Loucy (cell line): ENCODE measurements around the gene PRL.

ENCODE experiments used
- H2AFZ ChIP-seq: fragments of 200-600 bp; sonication (generic); 2 replicates; pipeline ENCODE4 v1.6.0; 2016; ENCODE audit warnings: antibody characterized with exemption, mild to moderate bottlenecking, low read length, moderate library complexity
- H3F3A ChIP-seq: fragments of 200-600 bp; 2 replicates; pipeline ENCODE4 v1.6.0; 2016; ENCODE audit warnings: antibody characterized with exemption, low read depth, mild to moderate bottlenecking
- H3K27me3 ChIP-seq: fragments of 200-600 bp; sonication (generic); 2 replicates; pipeline ENCODE4 v1.6.1; 2014; ENCODE audit warnings: low read length, mild to moderate bottlenecking; ENCODE audit not compliant: insufficient read depth, poor library complexity, severe bottlenecking
- H3K36me3 ChIP-seq: fragments of 200-600 bp; sonication (generic); 2 replicates; pipeline ENCODE4 v1.6.1; 2016; ENCODE audit warnings: low read length; ENCODE audit not compliant: insufficient read depth
- H3K4me1 ChIP-seq: fragments of 200-600 bp; sonication (generic); 2 replicates; pipeline ENCODE4 v1.5.1; 2014; ENCODE audit warnings: low read length, mild to moderate bottlenecking; ENCODE audit not compliant: insufficient read depth, poor library complexity, severe bottlenecking
- H3K4me2 ChIP-seq: fragments of 200-600 bp; sonication (generic); 2 replicates; pipeline ENCODE4 v1.6.0; 2014; ENCODE audit warnings: antibody characterized with exemption, low read length, low read depth, mild to moderate bottlenecking; ENCODE audit not compliant: poor library complexity, severe bottlenecking
- H3K4me3 ChIP-seq: fragments of 200-600 bp; sonication (generic); 2 replicates; pipeline ENCODE4 v1.5.1; 2014; ENCODE audit warnings: low read length, mild to moderate bottlenecking, mixed read lengths; ENCODE audit not compliant: poor library complexity, severe bottlenecking
- H3K79me2 ChIP-seq: fragments of 200-600 bp; sonication (generic); 2 replicates; pipeline ENCODE4 v1.6.1; 2014; ENCODE audit warnings: low read length; ENCODE audit not compliant: insufficient read depth
- H3K9ac ChIP-seq: fragments of 200-600 bp; sonication (generic); 2 replicates; pipeline ENCODE4 v1.6.0; 2014; ENCODE audit warnings: mild to moderate bottlenecking, low read depth, low read length, moderate library complexity; ENCODE audit not compliant: poor library complexity, severe bottlenecking
- H3K9me2 ChIP-seq: fragments of 200-600 bp; sonication (generic); replicated peaks from 2 replicates; pipeline ENCODE4 v1.6.1; 2016; ENCODE audit warnings: low read depth, low read length, mixed read lengths
- H3K9me3 ChIP-seq: fragments of 200-600 bp; sonication (generic); 2 replicates; pipeline ENCODE4 v1.6.1; 2014; ENCODE audit warnings: mild to moderate bottlenecking, antibody characterized with exemption, low read length, low read depth; ENCODE audit not compliant: insufficient read depth
- H4K20me1 ChIP-seq: fragments of 200-600 bp; sonication (generic); 2 replicates; pipeline ENCODE4 v1.6.0; 2014; ENCODE audit warnings: antibody characterized with exemption, low read length, mild to moderate bottlenecking; ENCODE audit not compliant: insufficient read depth, poor library complexity, severe bottlenecking
- CTCF ChIP-seq: fragments of 200-600 bp; sonication (generic); conservative IDR thresholded peaks from 2 replicates; pipeline ENCODE4 v1.5.1; 2014; ENCODE audit warnings: mild to moderate bottlenecking, antibody characterized with exemption, low read length
- EZH2phosphoT487 ChIP-seq: fragments of 200-600 bp; IDR thresholded peaks from 2 replicates; pipeline ENCODE4 v1.6.1; 2018; ENCODE audit warnings: antibody characterized with exemption, mild to moderate bottlenecking, moderate library complexity, borderline replicate concordance

Gene PRL

GRCh38 chr6:22254886-22255285 lies 42.0 kb downstream of the PRL start:
- no peaks in the 10 kb centered on the region for H3K27me3 ChIP-seq
- H3K4me3 ChIP-seq = no peak overlapping the region
- peaks cover 9% of the 10 kb centered on the region for H3K4me1 ChIP-seq
- no peaks in the 10 kb centered on the region for H3K36me3 ChIP-seq
- H2AFZ ChIP-seq = no peak overlapping the region
- no peaks in the 10 kb centered on the region for H3K79me2 ChIP-seq
- H3K9me2 ChIP-seq = no peaks in the 10 kb centered on the region
- TF ChIP-seq EZH2phosphoT487 (no peak), CTCF (no peak)
- H3K9me3 ChIP-seq = no peaks in the 10 kb centered on the region
- H4K20me1 ChIP-seq = no peaks in the 10 kb centered on the region
- no peaks in the 10 kb centered on the region for H3F3A ChIP-seq
- no peak overlapping the region for H3K4me2 ChIP-seq
- H3K9ac ChIP-seq = no peak overlapping the region

GRCh38 chr6:22253955-22254655 lies 42.7 kb downstream of the PRL start:
- no peaks in the 10 kb centered on the region for H3K79me2 ChIP-seq
- TF ChIP-seq CTCF (no peak), EZH2phosphoT487 (no peak)
- H3K9me3 ChIP-seq = no peaks in the 10 kb centered on the region
- no peaks in the 10 kb centered on the region for H3K27me3 ChIP-seq
- H3K4me3 ChIP-seq = no peak overlapping the region
- no peaks in the 10 kb centered on the region for H3K36me3 ChIP-seq
- H3K9ac ChIP-seq = no peak overlapping the region
- no peak overlapping the region for H2AFZ ChIP-seq
- H3K4me2 ChIP-seq = no peak overlapping the region
- peaks cover 9% of the 10 kb centered on the region for H3K4me1 ChIP-seq
- no peaks in the 10 kb centered on the region for H3K9me2 ChIP-seq
- H4K20me1 ChIP-seq = no peaks in the 10 kb centered on the region
- H3F3A ChIP-seq = no peaks in the 10 kb centered on the region

- no peak overlapping the region for H3K4me2 ChIP-seq
- H3K4me1 ChIP-seq = peaks cover 19% of the 10 kb centered on the region
- H3K9ac ChIP-seq = no peak overlapping the region
Measured at GRCh38 chr6:22251348-22251747, 45.5 kb downstream of the PRL start.

More at GRCh38 chr6:22251348-22251747, 45.5 kb downstream of the PRL start:
- no peak for TF ChIP-seq CTCF
- TF ChIP-seq EZH2phosphoT487 = no peak
- Histone ChIP-seq H2AFZ (no peak overlapping the region), H3K36me3 (no peaks in the 10 kb centered on the region), H3K4me3 (no peak overlapping the region), H4K20me1 (no peaks in the 10 kb centered on the region), H3K9me2 (no peaks in the 10 kb centered on the region), H3K79me2 (no peaks in the 10 kb centered on the region), H3F3A (peaks cover 3% of the 10 kb centered on the region; the same call in 1 of the 2 replicates), H3K27me3 (no peaks in the 10 kb centered on the region), H3K9me3 (no peaks in the 10 kb centered on the region)
